GM18502 (cell line): Measurements from ENCODE around the gene FBLN7.

Experiments
- ATAC-seq: cut with Tn5 transposase; IDR thresholded peaks from one replicate; pipeline ENCODE4 v1.9.1; 2021; ENCODE audit warnings: mild to moderate bottlenecking; ENCODE audit not compliant: unreplicated experiment, poor library complexity

FBLN7 gene

GRCh38 chr2:112217854-112218253 is 79.7 kb downstream of the FBLN7 start:
- ATAC-seq: no peak

- no peak for ATAC-seq
These were observed 82.0 kb downstream of the FBLN7 start for GRCh38 chr2:112220186-112220585.

DNA sequence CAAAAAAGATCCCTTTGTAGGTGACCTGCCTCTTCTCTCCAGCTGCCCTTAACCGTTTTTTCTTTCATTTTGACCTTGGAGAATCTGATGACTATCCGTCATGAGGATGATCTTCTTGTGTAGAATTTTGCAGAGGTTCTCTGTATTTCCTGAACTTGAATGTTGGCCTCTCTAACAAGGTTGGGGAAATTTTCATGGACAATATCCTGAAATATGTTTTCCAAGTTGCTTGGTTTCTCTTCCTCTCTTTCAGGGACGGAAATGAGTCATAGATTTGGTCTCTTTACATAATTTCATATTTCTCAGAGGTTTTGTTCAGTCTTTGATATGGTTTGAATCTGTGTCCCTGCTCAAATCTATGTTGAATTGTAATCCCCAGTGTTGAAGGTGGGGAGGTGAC is 82.6 kb downstream of the FBLN7 start:
- no peak for ATAC-seq

- no peak for ATAC-seq
These were observed 91.2 kb downstream of the FBLN7 start for GRCh38 chr2:112229348-112229747.

DNA sequence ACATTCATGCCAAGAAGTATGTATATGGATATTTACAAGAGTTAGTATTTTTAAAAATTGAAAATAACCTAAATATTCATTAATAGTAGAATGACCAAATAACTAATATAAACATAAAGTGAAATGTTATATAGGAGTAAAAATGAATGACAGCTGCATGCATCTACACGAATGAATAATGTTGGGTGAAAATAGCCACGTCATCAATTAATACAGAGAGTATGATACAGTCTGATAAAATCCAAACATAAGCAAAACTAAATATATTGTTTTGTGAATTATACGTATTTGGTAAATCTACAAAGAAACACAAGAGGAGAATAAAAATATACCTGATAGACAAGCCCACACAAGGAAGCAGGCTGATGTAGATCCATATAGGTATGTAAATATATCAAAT is 92.2 kb downstream of the FBLN7 start:
- no peak for ATAC-seq
